GM19239 (cell line): ENCODE data around the gene IL1RL2.

Experiments used
- DNase-seq: peaks from one replicate; pipeline ENCODE4 v3.0.0; 2011; ENCODE audit warnings: low spot score; ENCODE audit not compliant: insufficient read length
- FAIRE-seq: peaks from 2 replicates; lab custom pipeline; 2011; peaks lifted over from hg19 to GRCh38; lab: Jason Lieb, UNC

The IL1RL2 gene

GRCh38 chr2:102235042-102235473 lies 48.2 kb downstream of the IL1RL2 start:
- DNase-seq (no peak), FAIRE-seq (no peak)

GRCh38 chr2:102235491-102235890 lies 48.7 kb downstream of the IL1RL2 start:
- DNase-seq (no peak), FAIRE-seq (no peak)

- FAIRE-seq (no peak), DNase-seq (no peak)
Observed at GRCh38 chr2:102236132-102236531, 49.3 kb downstream of the IL1RL2 start.

- DNase-seq (no peak), FAIRE-seq (no peak)
Observed at GRCh38 chr2:102237176-102237575, 50.4 kb downstream of the IL1RL2 start.

- DNase-seq (no peak), FAIRE-seq (no peak)
Observed at GRCh38 chr2:102238039-102238756, 51.4 kb downstream of the IL1RL2 start.

- DNase-seq (no peak), FAIRE-seq (no peak)
Observed at GRCh38 chr2:102238778-102239177, 52.0 kb downstream of the IL1RL2 start.

GRCh38 chr2:102239344-102239743 lies 52.5 kb downstream of the IL1RL2 start:
- DNase-seq, result no peak
- no peak for FAIRE-seq

GRCh38 chr2:102240640-102241370 lies 54.0 kb downstream of the IL1RL2 start:
- peak; percentile 73 for FAIRE-seq
- peak; percentile 88 for DNase-seq

- DNase-seq (no peak), FAIRE-seq (no peak)
Observed at GRCh38 chr2:102241616-102242305, 54.9 kb downstream of the IL1RL2 start.

- DNase-seq (no peak), FAIRE-seq (no peak)
Observed at GRCh38 chr2:102245266-102246151, 58.7 kb downstream of the IL1RL2 start.

- DNase-seq (no peak), FAIRE-seq (no peak)
Observed at GRCh38 chr2:102250278-102250821, 63.5 kb downstream of the IL1RL2 start.

- FAIRE-seq, result no peak
Observed at GRCh38 chr2:102251042-102251848, 64.4 kb downstream of the IL1RL2 start.

GRCh38 chr2:102251849-102252203 lies 65.0 kb downstream of the IL1RL2 start:
- FAIRE-seq (no peak), DNase-seq (no peak)

More at GRCh38 chr2:102251042-102251848, 64.4 kb downstream of the IL1RL2 start:
- peak; percentile 42 for DNase-seq

GRCh38 chr2:102252236-102252635 lies 65.4 kb downstream of the IL1RL2 start:
- DNase-seq (no peak), FAIRE-seq (no peak)

GRCh38 chr2:102253140-102253752 lies 66.4 kb downstream of the IL1RL2 start:
- FAIRE-seq (no peak), DNase-seq (no peak)

GRCh38 chr2:102253753-102254150 lies 66.9 kb downstream of the IL1RL2 start:
- DNase-seq (no peak), FAIRE-seq (no peak)

- FAIRE-seq (no peak), DNase-seq (no peak)
Observed at GRCh38 chr2:102256276-102256675, 69.5 kb downstream of the IL1RL2 start.

- no peak for FAIRE-seq
Observed at GRCh38 chr2:102256874-102257462, 70.1 kb downstream of the IL1RL2 start.

More at GRCh38 chr2:102256874-102257462, 70.1 kb downstream of the IL1RL2 start:
- no peak for DNase-seq
